Measurements from ENCODE around the gene PAM.

PAM gene

GRCh38 chr5:102758576-102758975 lies 3.5 kb downstream of the PAM start:
- DNase-seq (ENCODE audit: low spot score in 2 of 2) (no peak), ATAC-seq (replicated peaks; ENCODE audit: extremely low read depth, poor library complexity, severe bottlenecking) (no peak)
- peak overlapping the region; percentile 14 for H3K27ac Mint-ChIP-seq (ENCODE audit: low read depth)
- no peak overlapping the region for H3K4me3 Mint-ChIP-seq
- no peaks in the 10 kb centered on the region for H3K9me3 Mint-ChIP-seq
- H3K36me3 Mint-ChIP-seq (ENCODE audit: insufficient read depth) = peaks cover 12% of the 10 kb centered on the region
- H3K27me3 Mint-ChIP-seq = no peaks in the 10 kb centered on the region
- peaks cover 64% of the 10 kb centered on the region for H3K4me1 Mint-ChIP-seq

GRCh38 chr5:102759289-102759688 lies 4.2 kb downstream of the PAM start:
- DNase-seq (ENCODE audit: low spot score in 2 of 2) = no peak
- Mint-ChIP-seq H3K27me3 (no peaks in the 10 kb centered on the region), H3K4me3 (no peak overlapping the region), H3K36me3 (ENCODE audit: insufficient read depth) (peaks cover 10% of the 10 kb centered on the region), H3K4me1 (peaks cover 66% of the 10 kb centered on the region), H3K27ac (ENCODE audit: low read depth) (peak overlapping the region; percentile 14), H3K9me3 (no peaks in the 10 kb centered on the region)
- no peak for ATAC-seq (replicated peaks; ENCODE audit: extremely low read depth, poor library complexity, severe bottlenecking)

- Mint-ChIP-seq H3K27ac (ENCODE audit: low read depth) (peak overlapping the region; percentile 14), H3K27me3 (no peaks in the 10 kb centered on the region), H3K36me3 (ENCODE audit: insufficient read depth) (peaks cover 10% of the 10 kb centered on the region), H3K4me1 (peaks cover 68% of the 10 kb centered on the region), H3K9me3 (no peaks in the 10 kb centered on the region), H3K4me3 (no peak overlapping the region)
- ATAC-seq (replicated peaks; ENCODE audit: extremely low read depth, poor library complexity, severe bottlenecking) = no peak
- DNase-seq (ENCODE audit: low spot score in 2 of 2) = no peak
Observed at GRCh38 chr5:102759700-102760099, 4.6 kb downstream of the PAM start.

GRCh38 chr5:102760815-102761214 lies 5.7 kb downstream of the PAM start:
- ATAC-seq (replicated peaks; ENCODE audit: extremely low read depth, poor library complexity, severe bottlenecking) (no peak), DNase-seq (ENCODE audit: low spot score in 2 of 2) (no peak)
- peak overlapping the region; percentile 77 for H3K27ac Mint-ChIP-seq (ENCODE audit: low read depth)
- peaks cover 5% of the 10 kb centered on the region for H3K36me3 Mint-ChIP-seq (ENCODE audit: insufficient read depth)
- H3K4me1 Mint-ChIP-seq = peaks cover 76% of the 10 kb centered on the region
- H3K4me3 Mint-ChIP-seq = peak overlapping the region; percentile 53
- no peaks in the 10 kb centered on the region for H3K27me3 Mint-ChIP-seq
- H3K9me3 Mint-ChIP-seq = no peaks in the 10 kb centered on the region

GRCh38 chr5:102762095-102762534 lies 7.0 kb downstream of the PAM start:
- H3K27me3 Mint-ChIP-seq = no peaks in the 10 kb centered on the region

GRCh38 chr5:102762562-102763227 lies 7.6 kb downstream of the PAM start:
- Mint-ChIP-seq H3K4me1 (peaks cover 76% of the 10 kb centered on the region), H3K9me3 (no peaks in the 10 kb centered on the region), H3K4me3 (peak overlapping the region; percentile 67), H3K27me3 (no peaks in the 10 kb centered on the region), H3K36me3 (ENCODE audit: insufficient read depth) (no peaks in the 10 kb centered on the region), H3K27ac (ENCODE audit: low read depth) (peak overlapping the region; percentile 58)
- ATAC-seq (replicated peaks; ENCODE audit: extremely low read depth, poor library complexity, severe bottlenecking) (no peak), DNase-seq (ENCODE audit: low spot score in 2 of 2) (no peak)

More at GRCh38 chr5:102762095-102762534, 7.0 kb downstream of the PAM start:
- peak overlapping the region; percentile 16 for H3K27ac Mint-ChIP-seq (ENCODE audit: low read depth)
- peak overlapping the region; percentile 67 for H3K4me3 Mint-ChIP-seq
- H3K36me3 Mint-ChIP-seq (ENCODE audit: insufficient read depth) = no peaks in the 10 kb centered on the region
- DNase-seq (ENCODE audit: low spot score in 2 of 2) (no peak), ATAC-seq (replicated peaks; ENCODE audit: extremely low read depth, poor library complexity, severe bottlenecking) (peak; percentile 45)
- peaks cover 76% of the 10 kb centered on the region for H3K4me1 Mint-ChIP-seq
- H3K9me3 Mint-ChIP-seq = no peaks in the 10 kb centered on the region

GRCh38 chr5:102763734-102764133 lies 8.6 kb downstream of the PAM start:
- Mint-ChIP-seq H3K27ac (ENCODE audit: low read depth) (peak overlapping the region; percentile 58), H3K4me1 (peaks cover 69% of the 10 kb centered on the region), H3K9me3 (no peaks in the 10 kb centered on the region), H3K36me3 (ENCODE audit: insufficient read depth) (no peaks in the 10 kb centered on the region), H3K27me3 (no peaks in the 10 kb centered on the region), H3K4me3 (peak overlapping the region; percentile 46)
- no peak for ATAC-seq (replicated peaks; ENCODE audit: extremely low read depth, poor library complexity, severe bottlenecking)
- no peak for DNase-seq (ENCODE audit: low spot score in 2 of 2)

GRCh38 chr5:102764381-102765004 lies 9.4 kb downstream of the PAM start:
- no peaks in the 10 kb centered on the region for H3K9me3 Mint-ChIP-seq
- ATAC-seq (replicated peaks; ENCODE audit: extremely low read depth, poor library complexity, severe bottlenecking) (peak; percentile 72), DNase-seq (ENCODE audit: low spot score in 2 of 2) (no peak)
- peaks cover 62% of the 10 kb centered on the region for H3K4me1 Mint-ChIP-seq
- no peaks in the 10 kb centered on the region for H3K36me3 Mint-ChIP-seq (ENCODE audit: insufficient read depth)
- H3K27ac Mint-ChIP-seq (ENCODE audit: low read depth) = peak overlapping the region; percentile 54
- peak overlapping the region; percentile 31 for H3K4me3 Mint-ChIP-seq
- H3K27me3 Mint-ChIP-seq = no peaks in the 10 kb centered on the region

GRCh38 chr5:102765350-102765749 lies 10.2 kb downstream of the PAM start:
- peaks cover 57% of the 10 kb centered on the region for H3K4me1 Mint-ChIP-seq
- peak overlapping the region; percentile 54 for H3K27ac Mint-ChIP-seq (ENCODE audit: low read depth)
- no peaks in the 10 kb centered on the region for H3K9me3 Mint-ChIP-seq
- no peaks in the 10 kb centered on the region for H3K27me3 Mint-ChIP-seq
- no peaks in the 10 kb centered on the region for H3K36me3 Mint-ChIP-seq (ENCODE audit: insufficient read depth)
- ATAC-seq (replicated peaks; ENCODE audit: extremely low read depth, poor library complexity, severe bottlenecking) (no peak), DNase-seq (ENCODE audit: low spot score in 2 of 2) (no peak)
- peak overlapping the region; percentile 31 for H3K4me3 Mint-ChIP-seq

- H3K4me1 Mint-ChIP-seq = peaks cover 48% of the 10 kb centered on the region
- DNase-seq (ENCODE audit: low spot score in 2 of 2) (no peak), ATAC-seq (replicated peaks; ENCODE audit: extremely low read depth, poor library complexity, severe bottlenecking) (no peak)
- no peaks in the 10 kb centered on the region for H3K36me3 Mint-ChIP-seq (ENCODE audit: insufficient read depth)
- no peaks in the 10 kb centered on the region for H3K9me3 Mint-ChIP-seq
- no peak overlapping the region for H3K4me3 Mint-ChIP-seq
- H3K27me3 Mint-ChIP-seq = no peaks in the 10 kb centered on the region
- no peak overlapping the region for H3K27ac Mint-ChIP-seq (ENCODE audit: low read depth)
Observed at GRCh38 chr5:102766295-102767090, 11.4 kb downstream of the PAM start.

- Mint-ChIP-seq H3K4me3 (no peak overlapping the region), H3K27me3 (no peaks in the 10 kb centered on the region), H3K9me3 (no peaks in the 10 kb centered on the region), H3K27ac (ENCODE audit: low read depth) (no peak overlapping the region), H3K4me1 (peaks cover 37% of the 10 kb centered on the region), H3K36me3 (ENCODE audit: insufficient read depth) (no peaks in the 10 kb centered on the region)
- ATAC-seq (replicated peaks; ENCODE audit: extremely low read depth, poor library complexity, severe bottlenecking) (no peak), DNase-seq (ENCODE audit: low spot score in 2 of 2) (no peak)
Observed at GRCh38 chr5:102767862-102768261, 12.8 kb downstream of the PAM start.

GRCh38 chr5:102770803-102771202 lies 15.7 kb downstream of the PAM start:
- Mint-ChIP-seq H3K4me3 (no peak overlapping the region), H3K27me3 (no peaks in the 10 kb centered on the region), H3K27ac (ENCODE audit: low read depth) (no peak overlapping the region), H3K4me1 (peaks cover 20% of the 10 kb centered on the region), H3K36me3 (ENCODE audit: insufficient read depth) (no peaks in the 10 kb centered on the region), H3K9me3 (no peaks in the 10 kb centered on the region)
- ATAC-seq (replicated peaks; ENCODE audit: extremely low read depth, poor library complexity, severe bottlenecking) (no peak), DNase-seq (ENCODE audit: low spot score in 2 of 2) (no peak)
